Right lobe of liver (tissue), 6 donors: ENCODE results near the gene RPAP3. TPM values are rescaled to one million over a fixed set of nuclear protein-coding genes. Genes with fewer than 3 reads are reported as not detected.
A peak's percentile ranks its signal among the peaks of the same experiment; 100 is the strongest.

ENCODE experiments used
- ATAC-seq, 4 donors: fragments of 200-7000 bp; cut with Tn5 transposase; one replicate each; pipeline ENCODE4 v1.9.1; 2020; ENCODE audit warnings: mild to moderate bottlenecking in 4 of 4, moderate library complexity in 4 of 4
- DNase-seq, 3 donors: peaks; one replicate each; pipeline ENCODE4 v3.0.0-alpha.2; 2020
- H3K27ac ChIP-seq, 3 donors: fragments of 200-600 bp; one replicate each; pipeline ENCODE4 v1.8.0; 2022
- H3K27me3 ChIP-seq, 2 donors: fragments of 200-600 bp; one replicate each; pipeline ENCODE4 v1.8.0; 2022
- H3K36me3 ChIP-seq, 4 donors: fragments of 200-600 bp; sonication (generic) in 1 of 4; one replicate each; pipeline versions ENCODE4 v1.5.1 to v1.8.0; 2017 to 2022; ENCODE audit warnings: control low read depth in 1 of 4
- H3K4me1 ChIP-seq, 4 donors: fragments of 200-600 bp; sonication (generic) in 1 of 4; one replicate each; pipeline versions ENCODE4 v1.5.1 to v1.8.0; 2017 to 2022; ENCODE audit warnings: control low read depth in 1 of 4
- H3K4me3 ChIP-seq, 3 donors: fragments of 200-600 bp; one replicate each; pipeline ENCODE4 v1.8.0; 2022
- H3K9me3 ChIP-seq, 4 donors: fragments of 200-600 bp; sonication (generic) in 1 of 4; one replicate each; pipeline versions ENCODE4 v1.5.1 to v1.8.0; 2017 to 2022; ENCODE audit warnings: control low read depth in 1 of 4
- POLR2A ChIP-seq: fragments of 450-650 bp; IDR thresholded peaks from one replicate; pipeline ENCODE4 v1.6.1; 2017; ENCODE audit warnings: antibody characterized with exemption, mild to moderate bottlenecking
- WGBS: methylation state at CpG from one replicate; pipeline ENCODE4 v1.1.6; 2018; ENCODE audit warnings: low coverage, low lambda C conversion rate; ENCODE audit not compliant: insufficient coverage; ENCODE audit errors: missing lambda C conversion rate; 5-methylcytosine and 5-hydroxymethylcytosine counted together
- intact Hi-C, 2 donors: fragments of 100-400 bp; cut with DNase I; formaldehyde crosslinking; loops; one replicate each; pipeline versions ENCODE4 v1.11.2 to v1.14.1; 2022
- total RNA-seq, 6 experiments: library from RNA; depleted of rRNA in 2 of 6; stranded (reverse); fragments of >200 nt in 2 of 6; fragmentation: NEBNext Ultra II Directional in 3 of 6; extraction: Animal tissue kit (Norgen Biotek cat#: 25700) in 3 of 6; gene quantifications; one replicate each; pipeline versions ENCODE4 v1.1.0 to v1.2.4, GENCODE V29; 2016 to 2023
- TF ChIP-seq, protein P1 (sequence below), 4 donors: fragments of 200-600 bp in 3 of 4; fragments of 450-650 bp in 1 of 4; IDR thresholded peaks; one replicate each; pipeline versions ENCODE4 v1.5.1 to v1.8.0; 2016 to 2022; ENCODE audit warnings: antibody characterized with exemption in 4 of 4, mild to moderate bottlenecking in 2 of 4
- donor health status: DM: no; HTN: yes; CAD: no.
- donor health status: DM: no; HTN: no; CAD: no.
- donor health status: DM: no; HTN: no; CAD: no.
- donor health status: DM: no; HTN: yes; CAD: no.
- donor health status: DM: no; HTN: yes; CAD: no.

The RPAP3 gene
- total RNA-seq, 6 experiments from 2014 or later = 6.9 to 13.2 (median 10.4) TPM

GRCh38 chr12:47737936-47738594, 32.2 kb upstream of the RPAP3 start:
- Histone ChIP-seq H3K27ac (no peak overlapping the region), H3K36me3 (no peaks in the 10 kb centered on the region), H3K27me3 (no peaks in the 10 kb centered on the region), H3K4me3 (no peak overlapping the region), H3K4me1 (peaks cover 0 to 19% (median 8%) of the 10 kb centered on the region in 4 donors), H3K9me3 (no peaks in the 10 kb centered on the region)
- no peak for ATAC-seq
- no peak for DNase-seq
- intact Hi-C loops = no loop called here
- TF ChIP-seq POLR2A = no peak
- TF ChIP-seq, protein P1, sequence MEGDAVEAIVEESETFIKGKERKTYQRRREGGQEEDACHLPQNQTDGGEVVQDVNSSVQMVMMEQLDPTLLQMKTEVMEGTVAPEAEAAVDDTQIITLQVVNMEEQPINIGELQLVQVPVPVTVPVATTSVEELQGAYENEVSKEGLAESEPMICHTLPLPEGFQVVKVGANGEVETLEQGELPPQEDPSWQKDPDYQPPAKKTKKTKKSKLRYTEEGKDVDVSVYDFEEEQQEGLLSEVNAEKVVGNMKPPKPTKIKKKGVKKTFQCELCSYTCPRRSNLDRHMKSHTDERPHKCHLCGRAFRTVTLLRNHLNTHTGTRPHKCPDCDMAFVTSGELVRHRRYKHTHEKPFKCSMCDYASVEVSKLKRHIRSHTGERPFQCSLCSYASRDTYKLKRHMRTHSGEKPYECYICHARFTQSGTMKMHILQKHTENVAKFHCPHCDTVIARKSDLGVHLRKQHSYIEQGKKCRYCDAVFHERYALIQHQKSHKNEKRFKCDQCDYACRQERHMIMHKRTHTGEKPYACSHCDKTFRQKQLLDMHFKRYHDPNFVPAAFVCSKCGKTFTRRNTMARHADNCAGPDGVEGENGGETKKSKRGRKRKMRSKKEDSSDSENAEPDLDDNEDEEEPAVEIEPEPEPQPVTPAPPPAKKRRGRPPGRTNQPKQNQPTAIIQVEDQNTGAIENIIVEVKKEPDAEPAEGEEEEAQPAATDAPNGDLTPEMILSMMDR (IDR thresholded peaks at IDR 0.05) = no peak
- WGBS = 64% methylated on average over 5 of the region's 17 CpGs

DNA sequence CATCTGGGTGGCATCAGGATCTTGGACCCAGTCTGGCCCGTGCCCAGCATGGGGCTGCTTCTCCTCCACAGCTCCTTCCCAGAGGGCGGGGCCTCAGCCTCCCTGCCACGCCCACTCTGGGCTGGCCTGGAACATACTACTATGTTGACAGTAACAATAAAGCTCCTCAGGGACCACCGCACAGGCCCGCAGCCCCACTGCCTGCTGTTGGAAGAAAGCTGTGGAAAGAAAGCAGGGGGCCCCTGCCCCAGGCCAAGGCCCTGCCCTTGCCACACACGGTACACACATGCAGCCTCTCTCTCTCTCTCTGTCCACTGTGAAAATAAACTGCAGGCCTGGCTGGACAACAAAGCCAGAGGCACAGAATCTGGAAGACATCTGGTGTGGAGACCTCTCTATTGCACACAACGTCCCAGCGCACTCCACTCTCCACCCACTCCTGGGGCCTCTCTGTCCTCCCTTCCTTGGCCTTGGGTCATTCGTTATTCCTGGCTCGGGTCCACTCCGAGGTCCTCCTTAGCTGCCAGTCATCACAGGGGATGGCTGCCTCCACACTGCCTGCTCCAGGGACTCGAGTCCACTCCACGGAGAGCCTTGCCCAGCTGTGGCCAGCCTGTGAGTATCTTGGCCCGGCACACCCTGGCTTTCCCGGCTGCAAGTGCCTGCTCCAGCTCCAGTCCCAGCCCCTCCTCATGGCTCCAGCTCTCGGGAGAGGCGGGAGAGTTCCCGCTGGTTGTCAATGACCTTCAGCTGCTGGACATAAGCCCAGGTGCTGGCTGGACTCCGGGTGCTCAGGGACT, 31.2 kb upstream of the RPAP3 start:
- 25% methylated on average over 11 of the region's 19 CpGs for WGBS
- peak; percentile 85 to 91 (median 88) for ATAC-seq
- no peaks in the 10 kb centered on the region for H3K36me3 ChIP-seq
- intact Hi-C loops = no loop called here
- no peaks in the 10 kb centered on the region for H3K27me3 ChIP-seq
- peak; percentile 84 to 92 (median 89) for DNase-seq
- H3K4me3 ChIP-seq = no peak overlapping the region
- H3K9me3 ChIP-seq = no peaks in the 10 kb centered on the region
- peak overlapping the region in 2 of 3 donors; percentile 6 to 28 for H3K27ac ChIP-seq
- no peak for TF ChIP-seq POLR2A
- TF ChIP-seq, protein P1 (IDR thresholded peaks at IDR 0.05) = no peak
- peaks cover 0 to 19% (median 8%) of the 10 kb centered on the region in 4 donors for H3K4me1 ChIP-seq

- peak overlapping the region in 2 of 3 donors; percentile 6 to 28 for H3K27ac ChIP-seq
- TF ChIP-seq POLR2A = no peak
- TF ChIP-seq, protein P1 (IDR thresholded peaks at IDR 0.05) = no peak
- intact Hi-C loops = no loop called here
- H3K4me1 ChIP-seq = peaks cover 0 to 19% (median 8%) of the 10 kb centered on the region in 4 donors
- no CpG with 5 or more reads among the region's 4 CpGs for WGBS
- no peak overlapping the region for H3K4me3 ChIP-seq
- no peaks in the 10 kb centered on the region for H3K36me3 ChIP-seq
- H3K9me3 ChIP-seq = no peaks in the 10 kb centered on the region
- DNase-seq (no peak), ATAC-seq (no peak)
- H3K27me3 ChIP-seq = no peaks in the 10 kb centered on the region
Measured at GRCh38 chr12:47736216-47736615, 30.4 kb upstream of the RPAP3 start.

DNA sequence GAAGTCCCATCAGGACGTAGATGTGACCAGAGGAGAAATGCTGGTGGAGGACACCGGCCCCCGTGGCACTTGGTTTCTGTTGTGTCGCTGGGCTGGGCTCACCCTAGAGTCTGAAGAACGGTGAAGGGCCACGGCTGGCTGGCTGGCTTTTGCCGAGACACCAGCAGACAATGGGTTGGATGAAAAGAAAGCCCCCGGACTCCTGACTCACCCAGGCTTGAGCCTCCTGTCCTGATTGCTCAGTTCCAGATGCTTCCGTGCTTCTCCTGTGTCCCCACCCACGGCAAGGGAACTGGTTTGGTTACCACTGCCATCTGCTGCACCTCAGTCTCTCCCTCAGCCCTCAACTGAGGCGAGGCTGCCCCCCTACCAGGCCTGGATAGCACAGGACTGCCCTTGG, 29.8 kb upstream of the RPAP3 start:
- no peak overlapping the region for H3K4me3 ChIP-seq
- no peak overlapping the region for H3K27ac ChIP-seq
- no peaks in the 10 kb centered on the region for H3K36me3 ChIP-seq
- intact Hi-C loops = no loop called here
- 88% methylated on average over 3 of the region's 11 CpGs for WGBS
- H3K9me3 ChIP-seq = no peaks in the 10 kb centered on the region
- no peak for ATAC-seq
- DNase-seq = no peak
- no peaks in the 10 kb centered on the region for H3K27me3 ChIP-seq
- peaks cover 0 to 19% (median 8%) of the 10 kb centered on the region in 4 donors for H3K4me1 ChIP-seq
- TF ChIP-seq POLR2A = no peak
- TF ChIP-seq, protein P1 (IDR thresholded peaks at IDR 0.05) = no peak
